ENCODE results near the gene PYCARD. TPM values are rescaled to one million over a fixed set of nuclear protein-coding genes. Genes with fewer than 3 reads are reported as not detected.
A peak's percentile ranks its signal among the peaks of the same experiment; 100 is the strongest.

PYCARD gene
- total and polyA plus RNA-seq, 9 of the 15 experiments (the other 6 are each of a cell fraction or from before 2014, with no cell fraction given), result 1.3 to 28.4 (median 6.0) TPM

DNA sequence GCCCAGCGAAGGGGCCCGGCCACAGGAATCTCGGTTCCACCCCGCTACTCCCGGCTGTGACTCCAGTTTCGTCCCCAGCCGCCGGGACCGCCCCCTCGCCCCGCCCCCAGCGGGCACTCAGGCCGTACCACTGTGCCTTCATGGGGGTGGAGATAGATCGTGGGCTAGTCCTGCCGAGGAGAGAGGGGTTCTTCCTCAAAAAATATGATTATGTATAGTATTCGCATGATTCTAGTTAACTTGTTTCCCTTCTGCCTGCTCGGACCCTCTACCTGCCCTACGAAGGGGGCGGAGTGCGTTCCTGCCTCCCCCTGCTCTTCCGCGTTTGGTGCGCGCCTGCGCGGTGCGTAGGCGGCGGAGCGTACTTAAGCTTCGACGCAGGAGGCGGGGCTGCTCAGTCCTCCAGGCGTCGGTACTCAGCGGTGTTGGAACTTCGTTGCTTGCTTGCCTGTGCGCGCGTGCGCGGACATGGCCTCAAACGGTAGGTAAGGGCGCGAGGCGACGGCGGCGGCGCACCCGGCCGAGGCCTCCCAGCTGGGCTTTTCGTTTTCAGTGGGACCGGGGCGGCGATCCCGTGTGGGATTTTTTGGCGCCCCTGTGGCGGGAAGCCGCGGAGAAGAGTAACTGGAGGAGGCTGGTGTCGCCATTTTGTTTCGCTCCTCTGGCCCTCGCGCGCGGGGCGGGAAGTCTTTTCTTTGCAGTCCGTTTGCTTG, 22.7 kb downstream of the PYCARD start, which contains the start of gene FUS (continued):
- TF ChIP-seq PRMT5 (CRISPR knock-in tag; IDR thresholded peaks at IDR 0.05) (no peak), HDAC2 (IDR thresholded peaks at IDR 0.05) (no peak), KLF10 (CRISPR knock-in tag; IDR thresholded peaks at IDR 0.05) (no peak), DIDO1 (tag; IDR thresholded peaks at IDR 0.05; ENCODE audit: low read depth) (no peak), ZNF184 (CRISPR knock-in tag; IDR thresholded peaks at IDR 0.05) (no peak), ZNF165 (CRISPR knock-in tag; IDR thresholded peaks at IDR 0.05; ENCODE audit: borderline replicate concordance) (no peak), ARID2 (IDR thresholded peaks at IDR 0.05) (no peak), HLTF (IDR thresholded peaks at IDR 0.05) (no peak; the same call in 1 of the 2 replicates), ZNF436 (CRISPR knock-in tag; IDR thresholded peaks at IDR 0.05) (peak; percentile 63), HNRNPK (IDR thresholded peaks at IDR 0.05; ENCODE audit: low read depth, low read length, poor library complexity, severe bottlenecking) (peak; percentile 9), LCOR (CRISPR knock-in tag; IDR thresholded peaks at IDR 0.05) (no peak; the same call in 1 of the 2 replicates), GATA2 (CRISPR knock-in tag; IDR thresholded peaks at IDR 0.05) (no peak), RBM22 (IDR thresholded peaks at IDR 0.05; ENCODE audit: low read depth, low read length, poor library complexity, severe bottlenecking) (no peak), MCM7 (IDR thresholded peaks at IDR 0.05) (no peak)
- TF ChIP-seq, protein P1, sequence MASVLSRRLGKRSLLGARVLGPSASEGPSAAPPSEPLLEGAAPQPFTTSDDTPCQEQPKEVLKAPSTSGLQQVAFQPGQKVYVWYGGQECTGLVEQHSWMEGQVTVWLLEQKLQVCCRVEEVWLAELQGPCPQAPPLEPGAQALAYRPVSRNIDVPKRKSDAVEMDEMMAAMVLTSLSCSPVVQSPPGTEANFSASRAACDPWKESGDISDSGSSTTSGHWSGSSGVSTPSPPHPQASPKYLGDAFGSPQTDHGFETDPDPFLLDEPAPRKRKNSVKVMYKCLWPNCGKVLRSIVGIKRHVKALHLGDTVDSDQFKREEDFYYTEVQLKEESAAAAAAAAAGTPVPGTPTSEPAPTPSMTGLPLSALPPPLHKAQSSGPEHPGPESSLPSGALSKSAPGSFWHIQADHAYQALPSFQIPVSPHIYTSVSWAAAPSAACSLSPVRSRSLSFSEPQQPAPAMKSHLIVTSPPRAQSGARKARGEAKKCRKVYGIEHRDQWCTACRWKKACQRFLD (CRISPR knock-in tag; IDR thresholded peaks at IDR 0.05), result no peak; the same call in 1 of the 2 replicates
- TF ChIP-seq, protein P2, sequence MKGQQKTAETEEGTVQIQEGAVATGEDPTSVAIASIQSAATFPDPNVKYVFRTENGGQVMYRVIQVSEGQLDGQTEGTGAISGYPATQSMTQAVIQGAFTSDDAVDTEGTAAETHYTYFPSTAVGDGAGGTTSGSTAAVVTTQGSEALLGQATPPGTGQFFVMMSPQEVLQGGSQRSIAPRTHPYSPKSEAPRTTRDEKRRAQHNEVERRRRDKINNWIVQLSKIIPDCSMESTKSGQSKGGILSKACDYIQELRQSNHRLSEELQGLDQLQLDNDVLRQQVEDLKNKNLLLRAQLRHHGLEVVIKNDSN (CRISPR knock-in tag; IDR thresholded peaks at IDR 0.05), result 0 out of 2 replicates have a peak, but pooled peaks have one; percentile 29
- TF ChIP-seq, protein P3, sequence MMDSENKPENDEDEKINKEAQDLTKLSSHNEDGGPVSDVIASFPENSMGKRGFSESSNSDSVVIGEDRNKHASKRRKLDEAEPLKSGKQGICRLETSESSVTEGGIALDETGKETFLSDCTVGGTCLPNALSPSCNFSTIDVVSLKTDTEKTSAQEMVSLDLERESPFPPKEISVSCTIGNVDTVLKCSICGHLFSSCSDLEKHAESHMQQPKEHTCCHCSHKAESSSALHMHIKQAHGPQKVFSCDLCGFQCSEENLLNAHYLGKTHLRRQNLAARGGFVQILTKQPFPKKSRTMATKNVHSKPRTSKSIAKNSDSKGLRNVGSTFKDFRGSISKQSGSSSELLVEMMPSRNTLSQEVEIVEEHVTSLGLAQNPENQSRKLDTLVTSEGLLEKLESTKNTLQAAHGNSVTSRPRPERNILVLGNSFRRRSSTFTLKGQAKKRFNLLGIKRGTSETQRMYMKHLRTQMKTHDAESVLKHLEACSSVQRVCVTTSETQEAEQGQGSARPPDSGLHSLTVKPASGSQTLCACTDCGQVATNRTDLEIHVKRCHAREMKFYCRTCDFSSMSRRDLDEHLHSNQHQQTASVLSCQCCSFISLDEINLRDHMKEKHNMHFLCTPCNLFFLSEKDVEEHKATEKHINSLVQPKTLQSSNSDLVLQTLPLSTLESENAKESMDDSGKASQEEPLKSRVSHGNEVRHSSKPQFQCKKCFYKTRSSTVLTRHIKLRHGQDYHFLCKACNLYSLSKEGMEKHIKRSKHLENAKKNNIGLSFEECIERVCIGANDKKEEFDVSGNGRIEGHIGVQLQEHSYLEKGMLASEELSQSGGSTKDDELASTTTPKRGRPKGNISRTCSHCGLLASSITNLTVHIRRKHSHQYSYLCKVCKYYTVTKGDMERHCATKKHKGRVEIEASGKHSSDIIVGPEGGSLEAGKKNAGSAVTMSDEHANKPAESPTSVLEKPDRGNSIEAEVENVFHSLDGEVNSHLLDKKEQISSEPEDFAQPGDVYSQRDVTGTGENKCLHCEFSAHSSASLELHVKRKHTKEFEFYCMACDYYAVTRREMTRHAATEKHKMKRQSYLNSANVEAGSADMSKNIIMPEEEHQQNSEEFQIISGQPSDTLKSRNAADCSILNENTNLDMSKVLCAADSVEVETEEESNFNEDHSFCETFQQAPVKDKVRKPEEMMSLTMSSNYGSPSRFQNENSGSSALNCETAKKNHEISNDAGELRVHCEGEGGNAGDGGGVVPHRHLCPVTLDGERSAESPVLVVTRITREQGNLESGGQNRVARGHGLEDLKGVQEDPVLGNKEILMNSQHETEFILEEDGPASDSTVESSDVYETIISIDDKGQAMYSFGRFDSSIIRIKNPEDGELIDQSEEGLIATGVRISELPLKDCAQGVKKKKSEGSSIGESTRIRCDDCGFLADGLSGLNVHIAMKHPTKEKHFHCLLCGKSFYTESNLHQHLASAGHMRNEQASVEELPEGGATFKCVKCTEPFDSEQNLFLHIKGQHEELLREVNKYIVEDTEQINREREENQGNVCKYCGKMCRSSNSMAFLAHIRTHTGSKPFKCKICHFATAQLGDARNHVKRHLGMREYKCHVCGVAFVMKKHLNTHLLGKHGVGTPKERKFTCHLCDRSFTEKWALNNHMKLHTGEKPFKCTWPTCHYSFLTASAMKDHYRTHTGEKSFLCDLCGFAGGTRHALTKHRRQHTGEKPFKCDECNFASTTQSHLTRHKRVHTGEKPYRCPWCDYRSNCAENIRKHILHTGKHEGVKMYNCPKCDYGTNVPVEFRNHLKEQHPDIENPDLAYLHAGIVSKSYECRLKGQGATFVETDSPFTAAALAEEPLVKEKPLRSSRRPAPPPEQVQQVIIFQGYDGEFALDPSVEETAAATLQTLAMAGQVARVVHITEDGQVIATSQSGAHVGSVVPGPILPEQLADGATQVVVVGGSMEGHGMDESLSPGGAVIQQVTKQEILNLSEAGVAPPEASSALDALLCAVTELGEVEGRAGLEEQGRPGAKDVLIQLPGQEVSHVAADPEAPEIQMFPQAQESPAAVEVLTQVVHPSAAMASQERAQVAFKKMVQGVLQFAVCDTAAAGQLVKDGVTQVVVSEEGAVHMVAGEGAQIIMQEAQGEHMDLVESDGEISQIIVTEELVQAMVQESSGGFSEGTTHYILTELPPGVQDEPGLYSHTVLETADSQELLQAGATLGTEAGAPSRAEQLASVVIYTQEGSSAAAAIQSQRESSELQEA (IDR thresholded peaks at IDR 0.05; ENCODE audit: low read depth), result no peak

Data from K562 (cell line).